HG02938 (cell line): ENCODE data around the gene ASB2.

Experiments
- ATAC-seq: cut with Tn5 transposase; IDR thresholded peaks from one replicate; pipeline ENCODE4 v1.9.1; 2021; ENCODE audit warnings: mild to moderate bottlenecking, moderate library complexity; ENCODE audit not compliant: unreplicated experiment

ASB2 gene

GRCh38 chr14:93964281-93964680 lies 12.1 kb downstream of the ASB2 start:
- no peak for ATAC-seq

- no peak for ATAC-seq
Measured at GRCh38 chr14:93963692-93964091, 12.7 kb downstream of the ASB2 start.

DNA sequence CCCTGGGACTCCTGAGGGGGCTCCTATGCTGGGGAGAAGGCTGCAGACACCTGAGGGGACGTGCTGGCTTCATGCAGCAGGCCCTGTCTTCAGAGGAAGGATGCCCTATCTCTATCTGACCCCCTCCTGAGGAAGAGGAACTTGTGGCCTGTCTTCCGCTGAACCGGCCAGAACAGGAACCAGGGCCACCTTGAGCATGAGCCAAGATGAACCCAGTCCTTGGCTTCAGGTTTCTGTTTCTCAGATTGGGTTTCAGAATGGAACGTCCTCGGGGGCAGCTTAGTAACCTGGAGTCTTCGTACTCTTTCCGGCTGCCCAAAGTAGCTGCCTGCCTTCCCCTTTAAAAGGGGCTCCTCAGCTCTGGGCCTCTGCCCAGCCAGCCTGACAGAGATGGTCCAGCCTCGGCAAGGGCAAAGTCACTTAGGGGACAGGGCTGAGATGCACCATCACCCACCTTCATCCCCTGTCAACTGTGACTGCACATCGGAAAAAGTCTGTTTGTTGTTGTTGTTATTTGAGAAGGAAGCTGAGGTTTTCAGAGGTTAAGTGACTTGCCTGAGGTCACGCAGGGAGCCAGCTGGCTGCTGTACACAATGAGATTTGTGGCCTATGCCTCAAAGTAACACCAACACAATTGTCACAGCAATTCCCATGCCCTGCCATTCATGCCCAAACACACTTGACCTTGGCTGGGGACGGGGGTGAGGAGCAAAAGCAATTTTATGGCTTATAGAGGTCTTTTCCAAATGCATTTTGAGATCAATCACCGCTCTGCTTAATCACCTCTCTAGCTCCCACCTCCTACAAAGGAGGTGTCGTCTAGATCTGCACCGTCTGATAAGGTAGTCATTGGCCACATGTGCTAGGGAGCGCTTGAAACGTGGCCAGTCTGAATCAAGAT lies 13.4 kb downstream of the ASB2 start:
- peak; percentile 53 for ATAC-seq

DNA sequence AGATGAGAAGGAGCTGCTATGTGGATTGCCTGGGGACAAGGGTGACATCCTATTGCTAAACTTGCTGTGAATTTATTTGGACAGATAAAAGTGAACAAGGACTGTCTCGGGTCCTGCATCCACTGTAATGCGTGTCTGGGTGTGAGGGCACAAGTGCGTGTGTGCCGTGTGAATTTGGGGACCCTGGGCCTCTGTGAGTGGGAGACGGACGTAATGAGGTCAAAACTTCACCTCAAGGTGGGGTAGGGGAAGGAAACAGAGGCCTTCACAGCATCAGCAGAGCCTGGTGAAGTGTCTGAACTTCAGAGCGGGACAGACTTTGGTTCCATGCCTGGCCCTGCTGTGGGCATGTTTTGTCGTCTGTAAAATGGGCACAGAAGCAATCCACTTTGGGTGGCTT lies 14.8 kb downstream of the ASB2 start:
- no peak for ATAC-seq

DNA sequence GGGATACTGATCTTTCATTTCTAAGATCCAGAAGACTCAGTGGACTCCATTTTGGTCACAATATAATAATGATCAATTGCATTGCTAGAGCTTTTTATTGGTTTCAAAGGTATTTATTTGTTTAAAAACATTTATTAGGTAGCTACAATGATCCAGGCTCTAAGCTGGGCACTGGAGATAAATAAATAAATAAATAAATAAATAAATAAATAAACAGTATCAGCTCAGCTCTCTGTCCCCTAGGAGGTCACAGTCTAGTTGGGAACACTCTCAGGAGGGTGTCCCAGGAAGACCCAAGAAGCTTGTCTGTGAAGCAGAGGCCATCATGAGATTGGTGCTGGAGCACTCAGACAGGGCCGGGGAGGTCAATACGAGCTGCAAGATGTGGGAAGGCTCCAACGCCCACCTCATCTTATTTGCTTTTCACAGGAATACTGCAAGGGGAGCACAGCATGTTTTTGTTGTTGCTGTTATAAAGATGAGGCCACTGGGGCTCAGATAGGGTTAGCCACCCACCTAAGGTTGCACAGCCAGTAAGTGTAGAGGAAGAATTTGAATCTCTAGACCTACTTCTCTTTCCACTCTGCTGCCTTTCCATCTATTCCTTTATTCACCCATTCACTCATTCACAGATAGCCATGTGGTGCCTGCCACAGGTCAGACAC lies 15.5 kb downstream of the ASB2 start:
- ATAC-seq, result no peak

DNA sequence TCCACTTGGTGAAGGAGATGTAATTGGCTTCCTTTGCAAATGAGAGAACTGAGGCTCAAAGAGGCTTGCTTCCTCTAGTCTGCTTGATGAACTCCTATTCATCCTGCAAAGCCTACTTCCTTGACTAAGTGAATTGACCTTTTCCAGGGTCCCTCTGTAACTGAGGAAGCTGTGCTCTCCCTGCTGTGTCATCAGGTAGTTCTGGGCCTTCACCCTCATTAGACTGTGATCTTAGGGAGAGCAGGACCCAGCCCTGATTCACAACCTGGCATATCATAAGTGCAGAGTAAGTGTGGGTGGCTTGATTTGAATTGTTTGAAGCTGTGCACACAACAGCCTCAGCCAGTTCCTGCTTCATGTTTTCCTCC lies 16.3 kb downstream of the ASB2 start:
- no peak for ATAC-seq

DNA sequence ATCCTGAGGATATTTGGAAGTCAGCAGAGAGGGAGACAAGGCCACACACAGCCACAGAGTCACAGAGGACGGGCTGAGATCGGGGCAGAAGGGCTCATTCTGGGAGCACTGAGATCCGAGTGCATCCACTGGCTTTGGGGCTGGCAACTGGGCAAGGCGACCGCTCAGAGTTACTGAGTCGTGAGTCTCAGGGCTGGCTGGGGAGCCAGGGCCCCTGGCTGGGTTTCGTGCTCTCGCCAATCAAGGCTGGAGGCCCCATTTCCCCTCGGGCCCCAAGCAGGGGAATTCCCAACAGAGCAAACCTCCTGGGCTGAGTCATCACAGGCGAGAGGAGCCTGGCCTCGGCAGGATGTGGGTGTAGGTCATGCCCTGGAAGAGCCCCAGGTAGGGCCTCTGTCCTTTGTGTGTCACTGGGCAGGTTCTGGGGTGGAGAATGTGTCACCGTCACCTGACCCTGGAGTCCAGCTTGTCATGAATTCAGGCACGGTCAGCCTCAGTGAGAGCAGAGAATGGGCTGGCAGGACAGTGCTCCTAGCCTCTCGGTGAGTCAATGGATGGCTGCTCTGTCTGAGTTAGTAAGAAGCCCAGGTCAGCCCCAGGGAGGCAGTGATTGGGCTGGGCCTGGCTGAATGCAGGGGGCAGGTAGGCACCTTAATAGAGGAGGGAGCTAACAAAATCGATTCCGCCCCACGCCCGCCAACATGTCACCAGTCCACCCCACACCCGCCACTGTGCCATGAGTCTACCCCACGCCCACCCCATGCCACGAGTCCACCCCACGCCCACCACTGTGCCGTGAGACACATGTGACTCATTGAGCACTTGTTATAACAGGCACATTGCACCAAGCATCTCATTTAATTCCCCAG lies 16.9 kb downstream of the ASB2 start:
- ATAC-seq, result peak; percentile 58

GRCh38 chr14:93958567-93959238 lies 17.7 kb downstream of the ASB2 start:
- no peak for ATAC-seq

DNA sequence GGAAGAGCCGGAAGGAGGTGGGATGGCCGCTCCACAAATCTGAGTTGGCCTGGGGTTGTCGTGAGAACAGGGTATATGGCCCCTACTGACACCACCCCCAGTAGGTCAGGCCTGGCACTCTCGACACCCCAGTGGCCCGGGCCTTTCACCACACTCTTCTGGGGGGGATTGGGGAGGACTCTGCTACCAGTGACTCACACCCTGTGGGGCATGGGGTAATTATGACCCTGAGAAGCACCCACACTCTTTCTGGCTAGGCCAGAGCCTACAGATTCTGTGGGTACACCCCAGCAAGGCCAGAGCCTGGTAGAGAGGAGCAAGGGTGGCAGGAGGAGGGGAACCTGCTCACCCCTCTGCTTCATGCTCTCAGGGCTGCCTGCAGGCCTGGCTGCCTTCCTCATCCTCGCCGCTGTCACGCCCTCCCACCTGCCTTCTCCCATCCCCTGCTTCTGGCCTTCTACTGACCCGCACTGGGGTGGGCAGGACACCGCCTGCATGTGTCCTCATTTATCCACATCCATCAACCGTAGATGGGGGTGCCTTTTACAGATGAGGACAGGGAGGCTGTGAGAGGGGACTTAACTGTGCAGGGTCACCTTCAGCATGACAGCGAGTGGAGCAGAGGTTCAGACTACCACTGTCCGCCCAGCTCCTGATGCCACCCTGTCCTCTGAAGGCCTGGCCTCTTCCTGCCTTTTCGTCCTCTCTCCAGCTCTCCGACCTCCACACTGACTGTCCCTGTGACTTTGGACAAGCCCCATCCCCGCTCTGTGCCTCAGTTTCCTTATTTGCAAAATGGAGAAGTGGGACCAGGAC lies 18.4 kb downstream of the ASB2 start:
- ATAC-seq, result no peak

DNA sequence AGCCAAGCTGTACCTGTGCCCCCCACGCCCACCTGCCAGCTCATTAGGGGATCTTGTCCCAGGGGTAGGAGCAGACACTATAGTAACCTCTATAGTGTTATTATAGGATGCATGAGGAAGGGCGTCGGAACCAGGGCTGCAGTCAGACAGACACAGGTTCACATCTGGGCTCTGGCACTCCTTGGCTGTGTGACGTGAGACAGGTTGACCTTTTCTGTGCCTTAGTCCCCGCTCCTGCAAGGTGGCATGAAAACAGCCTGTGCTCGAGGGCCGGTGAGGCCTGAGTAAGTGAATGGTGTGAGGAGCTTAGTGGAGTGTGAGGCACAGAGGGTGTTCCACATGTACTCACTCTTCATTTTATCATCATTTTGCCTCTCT lies 19.0 kb downstream of the ASB2 start:
- ATAC-seq, result no peak

DNA sequence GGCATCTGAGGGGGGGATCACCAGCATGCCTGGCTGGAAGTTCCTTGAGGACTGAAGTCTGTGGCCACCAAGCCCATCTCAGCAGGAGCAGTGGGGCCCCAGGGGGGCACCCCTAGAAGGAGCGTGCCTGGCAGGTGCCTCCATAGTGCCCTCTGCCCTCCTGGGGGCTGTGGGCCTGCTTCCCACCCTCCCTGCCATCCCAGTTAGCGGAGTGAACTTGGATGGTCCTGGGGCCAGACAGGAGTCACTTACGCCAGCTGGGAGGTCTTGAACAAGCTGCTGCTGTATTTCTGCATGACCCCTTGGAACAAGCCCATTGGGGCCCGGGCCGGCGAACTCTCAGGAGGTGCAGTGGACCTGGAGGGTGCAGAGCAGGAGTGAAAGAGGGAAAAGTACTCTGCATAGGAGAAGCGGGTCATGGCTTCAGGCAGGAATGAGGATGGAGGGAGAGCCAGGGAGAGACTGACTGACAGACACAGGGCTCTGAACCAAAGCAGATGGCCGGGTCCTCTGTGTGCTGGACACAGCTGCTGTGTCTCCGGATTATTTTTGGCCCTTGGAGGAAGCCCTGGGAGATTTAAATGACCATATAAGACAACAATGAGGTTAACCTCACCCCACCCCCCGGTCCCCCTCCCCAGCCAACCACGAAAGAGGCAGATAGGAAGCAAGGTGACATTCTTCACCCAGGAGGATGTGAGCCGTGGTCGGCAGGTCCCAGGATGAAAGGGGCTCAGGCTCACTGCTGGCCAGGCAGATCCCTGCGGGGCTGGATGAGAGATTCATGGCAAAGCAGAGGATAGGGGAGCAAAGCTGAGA lies 19.6 kb downstream of the ASB2 start:
- ATAC-seq, result no peak

GRCh38 chr14:93955850-93956481 lies 20.4 kb downstream of the ASB2 start:
- no peak for ATAC-seq

DNA sequence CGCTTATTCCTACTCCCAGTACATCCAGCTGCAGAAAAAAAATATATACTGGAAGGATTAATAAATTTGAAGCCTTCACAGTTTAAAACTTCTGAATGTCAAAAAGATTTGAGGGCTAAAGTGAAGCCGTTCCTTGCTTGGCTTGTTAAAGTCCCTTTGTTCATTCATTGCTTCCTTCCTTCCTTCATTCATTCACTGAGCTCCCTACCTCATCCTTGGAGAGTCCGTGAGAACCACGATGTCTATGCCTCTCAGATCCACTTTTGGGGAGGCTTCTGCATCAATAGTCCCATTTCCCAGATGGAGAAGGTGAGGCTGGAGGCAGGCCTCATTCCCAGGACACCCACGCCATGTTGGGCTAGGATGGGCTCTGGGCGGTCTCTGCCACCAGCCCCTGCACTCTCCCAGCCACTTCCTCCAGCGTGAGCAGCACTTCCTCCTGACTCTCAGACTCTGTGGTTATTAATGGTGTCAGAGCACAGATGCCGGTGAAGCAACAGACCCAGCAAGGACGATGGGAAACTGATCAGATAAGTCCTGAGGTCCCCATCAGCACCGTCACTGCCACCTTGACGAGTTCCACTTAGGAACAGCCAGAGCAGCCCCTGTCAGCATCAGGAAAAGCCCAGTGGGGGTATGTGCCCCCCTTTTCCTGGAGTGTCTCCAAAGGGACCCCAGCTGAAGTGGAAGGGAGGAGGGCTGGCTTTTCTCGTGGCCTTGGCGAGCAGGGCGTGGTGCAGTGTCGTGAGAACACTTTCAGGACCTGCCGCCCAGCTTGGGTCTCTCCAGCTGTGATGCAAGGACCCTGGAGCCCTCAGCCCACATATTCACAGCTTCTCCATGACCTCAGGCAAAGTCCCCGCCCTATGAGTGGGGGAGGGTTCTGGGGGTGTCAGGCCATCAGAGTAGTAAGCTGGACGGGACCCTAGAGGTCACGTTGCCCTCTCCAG lies 21.2 kb downstream of the ASB2 start:
- ATAC-seq, result peak; percentile 28

GRCh38 chr14:93954516-93954830 lies 21.9 kb downstream of the ASB2 start:
- ATAC-seq, result no peak

DNA sequence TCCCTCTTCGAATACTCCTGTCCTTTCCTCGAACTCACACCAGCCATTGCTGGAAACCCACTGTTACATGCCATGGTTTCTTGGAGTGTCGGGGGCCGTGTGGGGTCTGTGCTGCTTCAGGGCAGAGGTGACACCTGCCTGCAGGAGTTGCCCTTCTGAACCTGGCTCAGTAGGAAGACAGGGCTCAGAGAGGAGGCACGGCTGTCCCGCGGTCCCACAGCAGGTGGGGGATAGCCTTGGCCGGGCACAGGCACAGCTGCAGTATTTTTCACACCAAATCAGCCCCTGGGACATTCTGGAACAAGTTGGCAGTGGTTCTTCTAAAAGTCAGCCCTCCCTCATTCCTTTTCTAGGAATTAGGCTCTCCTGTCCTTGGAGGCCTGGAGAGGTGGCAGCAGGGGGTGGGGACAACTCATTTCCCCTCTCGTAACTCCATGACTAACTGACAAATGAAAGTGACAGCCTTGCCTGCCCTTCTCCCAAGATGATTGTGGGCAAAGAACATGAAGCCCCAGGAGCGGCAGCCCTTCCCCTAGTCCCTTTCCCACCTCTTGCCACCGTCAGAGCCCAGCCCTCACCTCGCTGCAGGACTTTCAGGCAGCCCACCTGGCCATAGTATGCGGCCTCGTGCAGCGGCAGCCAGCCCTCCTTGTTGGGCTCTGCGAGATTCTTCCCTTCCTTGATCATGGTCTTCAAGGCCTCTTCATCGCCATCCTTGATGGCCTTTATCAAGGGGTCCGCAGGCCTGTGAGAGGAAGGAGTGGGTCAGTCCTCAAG lies 22.4 kb downstream of the ASB2 start:
- no peak for ATAC-seq

DNA sequence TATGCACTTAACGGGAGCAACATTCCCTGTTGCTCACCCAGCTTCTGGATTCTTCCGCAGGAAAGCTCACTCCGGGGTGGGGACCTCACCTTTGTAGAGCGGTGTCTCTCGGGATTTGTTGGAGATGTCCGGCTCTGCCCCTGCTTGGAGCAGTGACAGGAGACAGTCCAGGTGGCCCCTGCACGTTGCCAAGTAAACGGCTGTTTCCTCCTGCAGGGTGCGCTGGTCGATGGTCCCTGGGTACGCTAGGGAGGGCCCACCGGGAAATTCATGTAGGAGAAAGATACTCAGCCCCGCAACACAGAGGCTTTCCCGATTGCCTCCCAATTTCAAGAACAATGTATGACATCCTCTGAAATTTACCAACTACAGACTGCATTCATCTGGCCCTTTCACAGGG lies 23.1 kb downstream of the ASB2 start:
- no peak for ATAC-seq

- no peak for ATAC-seq
Measured at GRCh38 chr14:93952829-93953228, 23.5 kb downstream of the ASB2 start.
